IMR-90 (cell line): Measurements from ENCODE around the gene TTC7B. TPM values are rescaled to one million over a fixed set of nuclear protein-coding genes. Genes with fewer than 3 reads are reported as not detected.

Source experiments
- ATAC-seq: fragments of 200-7000 bp; cut with Tn5 transposase; 2 replicates; pipeline ENCODE4 v1.9.1; 2020; ENCODE audit warnings: low read depth, mild to moderate bottlenecking, moderate library complexity
- BruUV-seq: library from RNA; stranded (reverse); fragments of 400-500 nt; replicated peaks from 2 replicates; lab custom pipeline; 2021; lab: Mats Ljungman, UMichigan
- CTCF ChIA-PET: fragments of 300-600 bp; formaldehyde crosslinking; extraction: SDS; loops from one replicate; lab custom pipeline; 2021; ENCODE audit warnings: antibody characterized with exemption; lab: Yijun Ruan, JAX
- POLR2A ChIA-PET: fragments of 300-600 bp; sonication (Branson Sonifier 250); formaldehyde crosslinking; loops from one replicate; lab custom pipeline; 2022; ENCODE audit warnings: antibody characterized with exemption; ENCODE audit not compliant: unreplicated experiment; lab: Charles Lee
- DNase-seq: peaks from one replicate; pipeline ENCODE4 v3.0.0; 2013
- H2AFZ ChIP-seq: replicated peaks from 2 replicates; pipeline ENCODE3; 2013; ENCODE audit warnings: low read length, mild to moderate bottlenecking; ENCODE audit not compliant: poor library complexity
- H2AK5ac ChIP-seq: 2 replicates; pipeline ENCODE4 v1.6.1; 2013; ENCODE audit warnings: low read depth, low read length, inconsistent platforms
- H2AK9ac ChIP-seq: replicated peaks from 2 replicates; pipeline ENCODE3; 2013; ENCODE audit warnings: mild to moderate bottlenecking, low read depth, low read length, moderate library complexity; ENCODE audit not compliant: poor library complexity
- H2BK120ac ChIP-seq: 2 replicates; pipeline ENCODE4 v1.6.1; 2013; ENCODE audit warnings: low read depth, low read length, inconsistent platforms
- H2BK15ac ChIP-seq: 3 replicates; pipeline ENCODE4 v1.6.1; 2013; ENCODE audit warnings: low read depth, low read length, inconsistent platforms
- H2BK20ac ChIP-seq: 2 replicates; pipeline ENCODE4 v1.6.1; 2013; ENCODE audit warnings: low read depth, mild to moderate bottlenecking, inconsistent platforms, low read length, moderate library complexity
- H2BK5ac ChIP-seq: 2 replicates; pipeline ENCODE4 v1.6.1; 2013; ENCODE audit warnings: mild to moderate bottlenecking, low read depth, low read length, inconsistent platforms; ENCODE audit not compliant: poor library complexity, severe bottlenecking
- H3K14ac ChIP-seq: replicated peaks from 2 replicates; pipeline ENCODE4 v1.6.1; 2013; ENCODE audit warnings: low read depth, low read length, inconsistent platforms
- H3K18ac ChIP-seq: 2 replicates; pipeline ENCODE4 v1.6.1; 2013; ENCODE audit warnings: low read depth, low read length, control low read depth
- H3K23ac ChIP-seq: 2 replicates; pipeline ENCODE4 v1.6.1; 2013; ENCODE audit warnings: low read depth, low read length, inconsistent platforms
- H3K27ac ChIP-seq: 2 replicates; pipeline ENCODE4 v1.5.1; 2013; ENCODE audit warnings: mild to moderate bottlenecking, control low read depth, low read length; ENCODE audit not compliant: insufficient read depth
- H3K27me3 ChIP-seq: 2 replicates; pipeline ENCODE4 v1.6.1; 2013; ENCODE audit warnings: low read length; ENCODE audit not compliant: control insufficient read depth, insufficient read depth
- H3K36me3 ChIP-seq: 2 replicates; pipeline ENCODE4 v1.6.1; 2013; ENCODE audit warnings: low read length, mixed read lengths; ENCODE audit not compliant: control insufficient read depth, insufficient read depth
- H3K4ac ChIP-seq: 2 replicates; pipeline ENCODE4 v1.6.1; 2013; ENCODE audit warnings: low read depth, low read length, inconsistent platforms
- H3K4me1 ChIP-seq: 2 replicates; pipeline ENCODE4 v1.6.1; 2013; ENCODE audit warnings: low read length, mixed read lengths; ENCODE audit not compliant: control insufficient read depth, insufficient read depth
- H3K4me2 ChIP-seq: 2 replicates; pipeline ENCODE4 v1.6.1; 2013; ENCODE audit warnings: low read depth, mild to moderate bottlenecking, control low read depth, low read length, moderate library complexity
- H3K4me3 ChIP-seq: 2 replicates; pipeline ENCODE4 v1.5.1; 2013; ENCODE audit warnings: low read depth, mild to moderate bottlenecking, control low read depth, low read length, moderate library complexity; ENCODE audit not compliant: insufficient read depth
- H3K56ac ChIP-seq: 2 replicates; pipeline ENCODE4 v1.6.1; 2013; ENCODE audit warnings: low read length, inconsistent platforms; ENCODE audit not compliant: insufficient read depth; ENCODE audit errors: extremely low read depth
- H3K79me1 ChIP-seq, 2 experiments: 2 replicates each; pipeline ENCODE4 v1.6.1; 2013; ENCODE audit warnings: low read length in 2 of 2, inconsistent platforms in 1 of 2, low read depth in 1 of 2
- H3K9ac ChIP-seq: 2 replicates; pipeline ENCODE4 v1.6.1; 2013; ENCODE audit warnings: low read depth, low read length, control low read depth
- H3K9me1 ChIP-seq: 2 replicates; pipeline ENCODE4 v1.6.1; 2013; ENCODE audit warnings: low read length, inconsistent platforms; ENCODE audit not compliant: insufficient read depth
- H3K9me3 ChIP-seq: 2 replicates; pipeline ENCODE4 v1.6.1; 2013; ENCODE audit warnings: low read length; ENCODE audit not compliant: control insufficient read depth, insufficient read depth
- H4K20me1 ChIP-seq: 2 replicates; pipeline ENCODE4 v1.6.1; 2013; ENCODE audit warnings: low read length, inconsistent platforms; ENCODE audit not compliant: insufficient read depth
- H4K5ac ChIP-seq: 2 replicates; pipeline ENCODE4 v1.6.1; 2013; ENCODE audit warnings: mild to moderate bottlenecking, low read depth, low read length, control low read depth
- H4K8ac ChIP-seq, 2 experiments: 2 replicates each; pipeline ENCODE4 v1.6.1; 2013; ENCODE audit warnings: low read depth in 2 of 2, low read length in 2 of 2, control low read depth in 1 of 2, inconsistent platforms in 1 of 2
- H4K91ac ChIP-seq: 2 replicates; pipeline ENCODE4 v1.6.1; 2013; ENCODE audit warnings: low read depth, low read length, inconsistent platforms; ENCODE audit not compliant: insufficient read depth
- BHLHE40 ChIP-seq: fragments of 150-350 bp; IDR thresholded peaks from 2 replicates; pipeline ENCODE4 v1.6.1; 2016; ENCODE audit warnings: mild to moderate bottlenecking, low read depth, low read length
- POLR2A ChIP-seq: IDR thresholded peaks from 2 replicates; pipeline ENCODE4 v1.6.1; 2012; ENCODE audit warnings: mild to moderate bottlenecking, low read depth, low read length
- RAD21 ChIP-seq: IDR thresholded peaks from 2 replicates; pipeline ENCODE4 v1.6.1; 2012; ENCODE audit warnings: low read length, improper control_type of control experiment
- WGBS, 2 experiments: methylation state at CpG; one replicate each; pipeline versions ENCODE4 v1.1.5 to v1.1.7; 2013; ENCODE audit warnings: missing lambda C conversion rate in 2 of 2; ENCODE audit not compliant: insufficient read length in 1 of 2; ENCODE audit errors: extremely low coverage in 2 of 2; 5-methylcytosine and 5-hydroxymethylcytosine counted together
- dilution Hi-C: fragments of 300-500 bp; cut with HindIII; formaldehyde crosslinking; loops from one replicate; pipeline ENCODE4 v1.14.3; 2018; ENCODE audit warnings: low sequenced_read_pairs; ENCODE audit not compliant: unreplicated experiment
- in situ Hi-C: fragments of 300-500 bp; cut with MboI; formaldehyde crosslinking; loops from 3 replicates; pipeline ENCODE4 v1.14.3; 2019; ENCODE audit warnings: low sequenced_read_pairs, inconsistent platforms, mixed read lengths
- intact Hi-C: fragments of 100-400 bp; cut with micrococcal nuclease; formaldehyde crosslinking; loops from 2 replicates; pipeline ENCODE4 v1.10.0; 2022
- polyA plus RNA-seq, 3 experiments: library from polyadenylated mRNA; depleted of rRNA; stranded (reverse); fragments of >200 nt; gene quantifications; 2 replicates each; pipeline ENCODE4 v1.2.3, GENCODE V29; 2012; ENCODE audit warnings: low replicate concordance in 1 of 3
- total RNA-seq: library from RNA; depleted of rRNA; stranded (reverse); fragments of >200 nt; gene quantifications from 2 replicates; pipeline ENCODE4 v1.2.3, GENCODE V29; 2012

TTC7B gene
- total and polyA plus RNA-seq, 2 of the 4 experiments (the other 2 are of a cell fraction) = 18.1 to 35.3 TPM

- Histone ChIP-seq H4K20me1 (no peaks in the 10 kb centered on the region; the same call in none of the 2 replicates), H3K79me1 (no peaks in the 10 kb centered on the region), H2BK5ac (no peak overlapping the region), H3K4me1 (peaks cover 5% of the 10 kb centered on the region; the same call in 1 of the 2 replicates), H3K18ac (no peak overlapping the region), H3K14ac (no peak overlapping the region), H3K23ac (no peak overlapping the region), H3K27ac (no peak overlapping the region), H2BK20ac (no peak overlapping the region), H2AFZ (no peak overlapping the region), H3K4ac (no peak overlapping the region), H3K27me3 (no peaks in the 10 kb centered on the region), H4K5ac (no peak overlapping the region), H3K36me3 (no peaks in the 10 kb centered on the region), H2BK15ac (no peak overlapping the region), H4K91ac (no peak overlapping the region), H2AK9ac (no peak overlapping the region), H3K4me3 (no peak overlapping the region), H2BK120ac (no peak overlapping the region), H4K8ac (no peak overlapping the region), H3K56ac (no peak overlapping the region), H2AK5ac (no peak overlapping the region), H3K4me2 (no peak overlapping the region), H3K9me3 (no peaks in the 10 kb centered on the region), H3K9ac (no peak overlapping the region), H3K9me1 (peaks cover 12% of the 10 kb centered on the region)
- no peak for DNase-seq
- in situ Hi-C loops (no loop called here), dilution Hi-C loops (no loop called here), intact Hi-C loops (no loop called here)
- WGBS, 2 experiments = 75% methylated on average over 7 of the region's 14 CpGs; no CpG with 5 or more reads in 1 of the 2 experiments
- POLR2A ChIA-PET = no interaction called here
- TF ChIP-seq RAD21 (no peak), POLR2A (no peak), BHLHE40 (no peak)
- CTCF ChIA-PET = no interaction called here
- ATAC-seq = no peak
- BruUV-seq = no TSS peak
Measured at GRCh38 chr14:90553298-90553920, 262.8 kb downstream of the TTC7B start.
